GM19043 (cell line): ENCODE data around the gene PAXIP1.
A peak's percentile ranks its signal among the peaks of the same experiment; 100 is the strongest.
"Not testable (repeated sequence)": the region's sequence is repeated elsewhere in the genome, so short reads cannot be mapped to it uniquely, and the experiment has no call there.

Experiments
- ATAC-seq: cut with Tn5 transposase; IDR thresholded peaks from one replicate; pipeline ENCODE4 v1.9.1; 2021; ENCODE audit warnings: low read depth; ENCODE audit not compliant: unreplicated experiment

The PAXIP1 gene

GRCh38 chr7:155003092-155003375 lies at the start of gene PAXIP1:
PAXIP1 (minus strand) TSS chr7:155003124; CDS start chr7:155002929, 195 bp downstream.
- ATAC-seq = peak; percentile 52

- ATAC-seq = no peak
These were observed 48.4 kb upstream of the PAXIP1 start for GRCh38 chr7:155051355-155051754.

- ATAC-seq = no peak
These were observed 45.1 kb upstream of the PAXIP1 start for GRCh38 chr7:155048006-155048405.

- ATAC-seq = no peak
These were observed 40.8 kb upstream of the PAXIP1 start for GRCh38 chr7:155043756-155044155.

- ATAC-seq = no peak
These were observed 35.4 kb upstream of the PAXIP1 start for GRCh38 chr7:155038335-155038734.

GRCh38 chr7:155034495-155034894 lies 31.6 kb upstream of the PAXIP1 start:
- ATAC-seq = not testable (repeated sequence)

- ATAC-seq = no peak
These were observed 30.1 kb upstream of the PAXIP1 start for GRCh38 chr7:155032978-155033377.

- ATAC-seq = no peak
These were observed 25.0 kb upstream of the PAXIP1 start for GRCh38 chr7:155027879-155028278.

GRCh38 chr7:155021699-155022145 lies 18.8 kb upstream of the PAXIP1 start:
- no peak for ATAC-seq

- ATAC-seq = no peak
These were observed 18.1 kb upstream of the PAXIP1 start for GRCh38 chr7:155020996-155021395.

GRCh38 chr7:155017834-155018233 lies 14.9 kb upstream of the PAXIP1 start:
- ATAC-seq = no peak

- ATAC-seq = no peak
These were observed 8.2 kb upstream of the PAXIP1 start for GRCh38 chr7:155011086-155011485.

GRCh38 chr7:155009570-155010157 lies 6.7 kb upstream of the PAXIP1 start:
- peak; percentile 47 for ATAC-seq

- no peak for ATAC-seq
These were observed 5.0 kb upstream of the PAXIP1 start for GRCh38 chr7:155007947-155008346.

GRCh38 chr7:155003376-155004214 lies 671 bp upstream of the PAXIP1 start:
- ATAC-seq = peak; percentile 65

- ATAC-seq = peak; percentile 26
These were observed 373 bp downstream of the PAXIP1 start for GRCh38 chr7:155002411-155003091.

GRCh38 chr7:155001756-155002410 lies 1.0 kb downstream of the PAXIP1 start:
- ATAC-seq = peak; percentile 5

- ATAC-seq = no peak
These were observed 2.1 kb downstream of the PAXIP1 start for GRCh38 chr7:155000795-155001194.

GRCh38 chr7:154998481-154998880 lies 4.4 kb downstream of the PAXIP1 start:
- ATAC-seq = no peak

GRCh38 chr7:154997840-154998370 lies 5.0 kb downstream of the PAXIP1 start:
- no peak for ATAC-seq

- ATAC-seq = no peak
These were observed 6.2 kb downstream of the PAXIP1 start for GRCh38 chr7:154996756-154997155.
